ENCODE measurements around the gene PHACTR1.

The PHACTR1 gene

GRCh38 chr6:13165502-13166172, 449.1 kb downstream of the PHACTR1 start:
- no peak for TF ChIP-seq CTCF (IDR thresholded peaks at IDR 0.05; ENCODE audit: low read length)
- TF ChIP-seq EZH2 (IDR thresholded peaks at IDR 0.05; ENCODE audit: borderline replicate concordance, low read length), result no peak
- H3K36me3 ChIP-seq (ENCODE audit: insufficient read depth, low read length), result no peaks in the 10 kb centered on the region
- H2AFZ ChIP-seq (ENCODE audit: low read length), result no peak overlapping the region
- no peaks in the 10 kb centered on the region for H3K9me3 ChIP-seq (ENCODE audit: low read length)
- H3K4me3 ChIP-seq (ENCODE audit: low read depth, low read length, poor library complexity, severe bottlenecking), result no peak overlapping the region
- H4K20me1 ChIP-seq (ENCODE audit: insufficient read depth, low read length), result no peaks in the 10 kb centered on the region
- no peaks in the 10 kb centered on the region for H3F3A ChIP-seq (ENCODE audit: insufficient read depth, low read length)
- no peaks in the 10 kb centered on the region for H3K79me2 ChIP-seq (ENCODE audit: insufficient read depth, low read length)
- H3K9ac ChIP-seq (ENCODE audit: low read length), result no peak overlapping the region
- no peaks in the 10 kb centered on the region for H3K4me1 ChIP-seq (ENCODE audit: insufficient read depth, low read length, severe bottlenecking)
- no peaks in the 10 kb centered on the region for H3K9me2 ChIP-seq (ENCODE audit: low read depth, low read length)
- H3K4me2 ChIP-seq (ENCODE audit: low read length), result no peak overlapping the region; the same call in 1 of the 2 replicates
- H3K27me3 ChIP-seq (ENCODE audit: insufficient read depth, low read length), result no peaks in the 10 kb centered on the region
- H3K27ac ChIP-seq (ENCODE audit: low read depth, low read length, poor library complexity, severe bottlenecking), result no peak overlapping the region

GRCh38 chr6:13166269-13166668, 449.7 kb downstream of the PHACTR1 start:
- no peaks in the 10 kb centered on the region for H3K27me3 ChIP-seq (ENCODE audit: insufficient read depth, low read length)
- no peak overlapping the region for H3K27ac ChIP-seq (ENCODE audit: low read depth, low read length, poor library complexity, severe bottlenecking)
- no peaks in the 10 kb centered on the region for H3K9me3 ChIP-seq (ENCODE audit: low read length)
- H3F3A ChIP-seq (ENCODE audit: insufficient read depth, low read length), result no peaks in the 10 kb centered on the region
- H3K4me2 ChIP-seq (ENCODE audit: low read length), result no peak overlapping the region
- no peaks in the 10 kb centered on the region for H3K79me2 ChIP-seq (ENCODE audit: insufficient read depth, low read length)
- H4K20me1 ChIP-seq (ENCODE audit: insufficient read depth, low read length), result no peaks in the 10 kb centered on the region
- no peak overlapping the region for H3K4me3 ChIP-seq (ENCODE audit: low read depth, low read length, poor library complexity, severe bottlenecking)
- H3K36me3 ChIP-seq (ENCODE audit: insufficient read depth, low read length), result no peaks in the 10 kb centered on the region
- no peak for TF ChIP-seq EZH2 (IDR thresholded peaks at IDR 0.05; ENCODE audit: borderline replicate concordance, low read length)
- TF ChIP-seq CTCF (IDR thresholded peaks at IDR 0.05; ENCODE audit: low read length), result no peak
- no peaks in the 10 kb centered on the region for H3K9me2 ChIP-seq (ENCODE audit: low read depth, low read length)
- H3K4me1 ChIP-seq (ENCODE audit: insufficient read depth, low read length, severe bottlenecking), result no peaks in the 10 kb centered on the region
- H3K9ac ChIP-seq (ENCODE audit: low read length), result no peak overlapping the region
- H2AFZ ChIP-seq (ENCODE audit: low read length), result no peak overlapping the region

- Histone ChIP-seq H3K27me3 (ENCODE audit: insufficient read depth, low read length) (no peaks in the 10 kb centered on the region), H3K27ac (ENCODE audit: low read depth, low read length, poor library complexity, severe bottlenecking) (no peak overlapping the region), H3K9me3 (ENCODE audit: low read length) (no peaks in the 10 kb centered on the region), H3K4me3 (ENCODE audit: low read depth, low read length, poor library complexity, severe bottlenecking) (no peak overlapping the region), H3K36me3 (ENCODE audit: insufficient read depth, low read length) (no peaks in the 10 kb centered on the region), H4K20me1 (ENCODE audit: insufficient read depth, low read length) (no peaks in the 10 kb centered on the region), H2AFZ (ENCODE audit: low read length) (no peak overlapping the region), H3K4me1 (ENCODE audit: insufficient read depth, low read length, severe bottlenecking) (no peaks in the 10 kb centered on the region), H3K9me2 (ENCODE audit: low read depth, low read length) (no peaks in the 10 kb centered on the region), H3K9ac (ENCODE audit: low read length) (no peak overlapping the region), H3K79me2 (ENCODE audit: insufficient read depth, low read length) (no peaks in the 10 kb centered on the region), H3K4me2 (ENCODE audit: low read length) (no peak overlapping the region), H3F3A (ENCODE audit: insufficient read depth, low read length) (no peaks in the 10 kb centered on the region)
- TF ChIP-seq EZH2 (IDR thresholded peaks at IDR 0.05; ENCODE audit: borderline replicate concordance, low read length) (no peak), CTCF (IDR thresholded peaks at IDR 0.05; ENCODE audit: low read length) (no peak)
These were observed 450.3 kb downstream of the PHACTR1 start for GRCh38 chr6:13166916-13167315.

Data from OCI-LY1 (cell line).